Inflammatory macrophage (primary cell): Measurements from ENCODE around the gene CLINT1.
A peak's percentile ranks its signal among the peaks of the same experiment; 100 is the strongest.
"Not testable (repeated sequence)": the region's sequence is repeated elsewhere in the genome, so short reads cannot be mapped to it uniquely, and the experiment has no call there.

Experiments used
- DNase-seq, 2 donors: peaks; one replicate each; pipeline ENCODE4 v3.0.0-alpha.2; 2020 to 2022

Gene CLINT1

DNA sequence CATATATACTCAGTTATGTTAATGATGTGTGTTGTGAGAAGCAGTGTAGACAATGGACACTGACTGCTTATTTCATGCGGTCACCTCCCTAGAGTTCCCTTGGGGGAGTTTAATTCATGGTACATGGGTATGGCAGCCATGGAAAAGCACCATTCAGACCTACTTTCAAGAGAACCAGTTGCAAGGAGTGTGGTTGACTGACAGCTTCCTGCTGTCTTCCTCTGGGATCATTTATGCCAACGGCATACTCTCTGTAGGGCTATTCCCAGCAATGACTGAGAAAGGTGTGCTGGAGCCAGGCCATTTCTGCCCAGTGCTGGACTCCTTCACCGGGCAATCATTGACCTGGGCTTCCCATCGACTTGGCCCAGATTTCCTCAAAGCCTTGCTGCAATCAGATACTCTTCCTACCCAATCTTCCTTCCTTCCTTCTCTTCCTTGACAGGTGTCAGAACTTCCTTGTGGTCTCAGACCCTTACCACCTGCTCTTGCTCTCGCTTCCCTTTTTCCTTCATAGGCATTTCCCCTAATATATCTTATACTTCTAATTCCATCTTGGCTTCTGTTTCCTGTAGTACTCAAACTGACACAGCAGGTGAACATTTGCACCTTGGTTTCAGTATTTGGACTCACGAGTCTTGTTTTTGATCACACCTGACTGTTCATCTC lies 3.4 kb upstream of the CLINT1 start:
- DNase-seq, result no peak

DNA sequence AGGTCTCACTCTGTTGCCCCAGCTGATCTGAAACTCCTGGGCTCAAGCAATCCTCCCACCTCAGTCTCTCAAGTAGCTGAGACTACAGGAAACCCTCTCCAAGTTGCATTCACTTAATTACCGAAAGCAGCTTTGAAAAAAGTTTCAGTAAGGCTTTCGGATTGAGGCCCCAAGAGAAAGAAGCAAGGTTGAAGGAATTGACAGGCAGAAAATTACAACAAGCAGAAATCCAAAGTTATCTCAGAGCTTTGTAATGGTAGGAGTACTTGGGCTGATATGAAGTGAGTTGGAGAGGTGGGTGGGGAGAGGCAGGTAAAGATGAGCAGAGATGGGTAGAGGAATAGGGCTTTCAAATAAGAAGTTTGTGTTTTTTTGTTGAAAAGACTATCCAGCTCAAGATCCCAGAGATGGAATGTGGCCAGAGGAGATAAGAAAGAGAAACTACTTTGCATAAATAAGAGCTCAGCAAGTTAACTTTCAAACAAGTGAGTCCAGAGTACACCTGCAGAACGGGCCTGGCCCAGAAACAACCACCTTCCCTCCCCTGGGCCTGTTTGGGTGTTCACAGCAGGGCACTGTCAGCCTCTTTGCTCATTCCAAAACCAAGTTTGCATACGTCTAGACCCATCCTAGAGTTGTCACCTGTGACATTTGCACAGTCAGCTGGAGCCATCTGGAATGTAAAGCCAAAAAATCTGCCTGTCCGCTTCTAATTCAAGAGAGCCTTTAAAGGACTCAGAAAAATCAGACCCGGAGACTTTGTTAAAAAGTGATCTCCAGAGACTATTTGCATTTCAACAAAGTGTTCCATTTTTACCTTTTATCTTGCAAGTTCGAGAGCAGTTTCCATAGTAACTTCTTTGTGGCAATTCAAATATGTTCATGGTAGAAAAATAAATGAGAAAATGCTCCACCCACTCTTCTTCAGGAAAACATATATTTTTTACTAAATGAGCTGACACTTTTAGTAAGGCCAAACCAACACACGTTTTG lies 2.2 kb upstream of the CLINT1 start:
- no peak for DNase-seq

DNA sequence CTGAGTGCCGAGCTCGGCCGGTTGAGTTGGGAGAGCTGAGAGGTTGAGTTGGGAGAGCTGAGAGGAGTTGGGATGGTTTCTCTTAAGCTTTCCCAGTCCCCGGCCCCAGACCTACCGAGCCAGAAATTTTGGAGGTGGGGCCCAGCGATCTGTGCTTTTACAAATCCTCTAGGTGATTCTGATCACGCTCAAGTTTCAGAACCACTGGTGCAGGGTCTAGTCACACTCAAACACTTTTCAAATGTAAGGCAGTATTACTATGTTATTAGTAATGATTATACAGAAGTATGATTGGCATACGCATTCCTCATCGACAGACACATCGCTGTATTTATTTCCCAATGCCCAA lies 256 bp upstream of the CLINT1 start:
- no peak for DNase-seq

DNA sequence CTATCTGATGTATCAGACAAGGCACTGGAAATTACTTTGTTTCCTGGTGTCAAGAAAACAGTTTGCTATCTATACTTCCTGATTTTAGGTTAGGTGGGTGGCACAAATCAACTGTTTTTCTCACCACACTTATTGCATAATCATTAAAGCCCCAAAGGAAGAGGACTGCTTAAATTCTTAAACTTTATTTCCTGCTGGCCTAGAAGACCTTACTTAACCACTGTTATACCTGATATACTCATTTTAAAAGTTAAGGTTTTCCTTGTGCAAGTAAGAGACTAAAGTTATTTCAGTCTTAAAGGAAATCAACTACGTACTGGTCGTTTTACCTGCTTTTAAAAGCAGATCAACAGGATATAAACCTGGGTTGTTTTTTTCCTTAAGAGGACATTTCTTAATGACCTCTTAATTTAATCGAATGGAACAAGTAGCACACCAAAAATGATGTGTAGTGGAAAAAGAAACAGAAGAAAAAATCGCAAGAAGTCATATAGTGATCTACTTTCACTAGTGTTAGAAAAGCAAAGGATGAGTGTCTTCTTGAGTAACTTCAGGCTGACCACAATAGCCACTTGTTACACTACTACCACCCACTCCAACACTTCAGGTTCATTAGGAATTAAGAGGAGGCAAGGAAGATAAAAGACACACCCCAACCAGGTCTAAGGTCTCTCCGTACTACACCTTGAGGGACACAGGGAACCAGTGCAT lies 974 bp downstream of the CLINT1 start:
- peak; percentile 63 to 85 for DNase-seq

DNA sequence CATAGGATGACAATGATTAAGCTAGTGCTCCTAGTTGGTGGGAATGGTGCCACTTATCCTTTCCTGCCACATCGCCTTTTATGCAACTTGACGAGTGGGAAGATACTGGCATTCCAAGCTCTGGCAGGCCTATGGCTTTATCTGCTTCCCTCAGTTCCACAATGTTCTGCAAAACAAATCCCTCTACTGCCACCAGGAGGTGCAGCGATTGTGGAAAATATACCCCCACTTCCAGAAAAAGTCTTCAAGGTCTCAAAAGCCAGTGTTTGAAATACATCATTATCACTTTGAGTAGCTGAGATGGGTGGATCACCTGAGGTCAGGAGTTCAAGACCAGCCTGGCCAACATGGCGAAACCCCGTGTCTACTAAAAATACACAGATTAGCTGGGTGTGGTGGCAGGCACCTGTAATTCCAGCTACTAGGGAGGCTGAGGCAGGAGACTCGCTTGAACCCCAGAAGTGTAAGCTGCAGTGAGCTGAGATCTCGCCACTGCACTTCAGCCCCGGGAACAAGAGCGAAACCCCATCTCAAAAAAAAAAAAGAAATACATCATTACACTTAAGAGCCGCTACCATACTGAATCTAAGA lies 3.4 kb downstream of the CLINT1 start:
- DNase-seq, result peak; percentile 39 to 51

DNA sequence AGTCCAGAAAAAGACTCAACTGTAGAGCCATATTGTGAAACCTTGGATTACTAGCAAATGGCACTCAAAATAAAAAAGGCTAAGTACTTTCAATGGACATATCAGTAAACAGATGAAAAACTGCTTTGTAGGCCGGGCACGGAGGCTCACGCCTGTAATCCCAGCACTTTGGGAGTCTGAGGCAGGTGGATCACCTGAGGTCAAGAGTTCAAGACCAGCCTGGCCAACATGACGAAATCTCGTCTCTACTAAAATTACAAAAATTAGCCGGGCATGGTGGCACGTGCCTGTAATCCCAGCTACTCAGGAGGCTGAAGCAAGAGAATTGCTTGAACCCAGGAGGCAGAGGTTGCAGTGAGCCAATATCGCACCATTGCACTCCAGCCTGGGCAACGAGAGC lies 5.6 kb downstream of the CLINT1 start:
- not testable (repeated sequence) for DNase-seq

DNA sequence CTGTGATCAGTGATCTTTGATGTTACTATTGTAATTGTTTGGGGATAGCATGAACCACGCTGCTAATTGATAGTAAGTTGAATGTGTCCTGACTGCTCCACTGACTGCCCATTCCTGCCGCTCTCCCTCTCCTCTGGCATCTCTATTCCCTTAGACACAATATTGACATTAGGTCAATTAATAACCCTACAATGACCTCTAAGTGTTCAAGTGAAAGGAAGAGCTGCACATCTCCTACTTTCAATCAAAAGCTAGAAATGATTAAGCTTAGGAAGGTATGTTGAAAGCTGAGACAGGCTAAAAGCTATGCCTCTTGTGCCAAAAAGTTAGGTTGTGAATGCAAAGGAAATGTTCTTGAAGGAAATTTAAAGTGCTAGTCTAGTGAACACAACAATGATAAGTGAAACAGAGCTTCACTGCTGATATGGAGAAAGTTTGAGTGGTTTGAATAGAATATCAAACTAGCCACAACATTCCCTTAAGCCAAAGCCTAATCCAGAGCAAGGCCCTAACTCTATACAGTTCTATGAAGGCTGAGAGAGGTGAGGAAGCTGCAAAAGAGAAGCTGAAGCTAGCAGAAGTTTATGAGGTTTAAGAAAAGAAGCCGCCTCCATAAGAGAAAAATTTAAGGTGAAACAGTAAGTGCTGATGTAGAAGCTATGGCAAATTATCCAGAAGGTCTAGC lies 12.9 kb downstream of the CLINT1 start:
- no peak for DNase-seq

DNA sequence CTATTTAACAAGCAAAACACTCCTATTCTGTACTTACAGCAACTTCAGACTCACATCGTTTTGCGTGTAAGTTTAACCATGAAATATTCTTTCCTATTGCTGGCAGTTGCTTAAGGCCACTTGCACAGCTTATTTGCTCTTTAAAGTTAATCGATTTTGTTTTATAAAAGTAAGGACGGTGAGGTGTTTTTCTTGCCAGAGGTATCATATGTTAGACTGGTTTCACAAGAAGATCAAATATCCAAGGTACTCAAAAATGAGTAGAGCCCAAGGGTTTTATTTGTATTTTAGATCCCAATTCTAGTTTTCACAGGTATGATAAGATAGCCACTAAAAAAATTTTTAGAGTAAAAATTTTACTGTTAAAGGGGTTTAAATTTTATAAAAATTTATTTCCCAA lies 16.2 kb downstream of the CLINT1 start:
- DNase-seq, result no peak

DNA sequence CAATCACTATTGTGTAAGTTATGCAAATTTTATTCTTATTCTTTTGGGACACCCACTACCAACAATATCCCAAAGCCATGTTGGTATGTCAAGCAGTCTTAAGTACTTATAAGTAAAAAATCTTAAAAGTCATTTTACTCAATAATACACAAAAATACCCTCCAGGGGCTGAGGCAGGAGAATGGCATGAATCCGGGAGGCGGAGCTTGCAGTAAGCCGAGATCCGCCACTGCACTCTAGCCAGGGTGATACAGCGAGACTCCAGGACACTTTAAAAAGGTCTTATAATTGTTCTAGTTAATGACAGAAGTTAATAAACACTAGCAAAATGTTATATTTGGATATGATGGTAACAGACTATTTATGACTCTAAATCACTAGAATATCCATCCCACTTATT lies 16.8 kb downstream of the CLINT1 start:
- no peak for DNase-seq

DNA sequence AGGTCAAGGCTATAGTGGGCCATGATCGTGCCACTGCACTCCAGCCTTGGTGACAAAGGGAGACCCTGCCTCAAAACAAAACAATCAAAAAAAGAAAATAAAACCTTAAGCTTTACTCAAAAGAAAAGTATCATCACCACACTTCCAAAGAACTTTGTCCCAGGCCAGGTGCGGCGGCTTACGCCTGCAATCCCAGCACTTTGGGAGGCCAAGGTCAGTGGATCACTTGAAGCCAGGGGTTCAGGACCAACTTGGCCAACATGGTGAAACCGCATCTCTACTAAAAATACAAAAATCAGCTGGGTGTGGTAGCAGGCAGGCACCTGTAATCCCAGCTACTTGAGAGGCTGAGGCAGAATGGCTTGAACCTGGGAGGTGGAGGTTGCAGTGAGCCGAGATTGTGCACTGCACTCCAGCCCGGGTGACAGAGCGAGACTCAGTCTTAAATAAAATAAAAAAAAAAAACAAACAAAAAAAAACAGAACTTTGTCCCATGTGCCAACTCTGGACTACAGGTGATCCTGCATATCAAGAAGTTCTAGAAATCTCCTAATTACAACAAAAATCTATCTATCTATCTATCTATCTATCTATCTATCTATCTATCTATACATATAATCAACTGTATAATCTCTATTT lies 19.7 kb downstream of the CLINT1 start:
- no peak for DNase-seq

DNA sequence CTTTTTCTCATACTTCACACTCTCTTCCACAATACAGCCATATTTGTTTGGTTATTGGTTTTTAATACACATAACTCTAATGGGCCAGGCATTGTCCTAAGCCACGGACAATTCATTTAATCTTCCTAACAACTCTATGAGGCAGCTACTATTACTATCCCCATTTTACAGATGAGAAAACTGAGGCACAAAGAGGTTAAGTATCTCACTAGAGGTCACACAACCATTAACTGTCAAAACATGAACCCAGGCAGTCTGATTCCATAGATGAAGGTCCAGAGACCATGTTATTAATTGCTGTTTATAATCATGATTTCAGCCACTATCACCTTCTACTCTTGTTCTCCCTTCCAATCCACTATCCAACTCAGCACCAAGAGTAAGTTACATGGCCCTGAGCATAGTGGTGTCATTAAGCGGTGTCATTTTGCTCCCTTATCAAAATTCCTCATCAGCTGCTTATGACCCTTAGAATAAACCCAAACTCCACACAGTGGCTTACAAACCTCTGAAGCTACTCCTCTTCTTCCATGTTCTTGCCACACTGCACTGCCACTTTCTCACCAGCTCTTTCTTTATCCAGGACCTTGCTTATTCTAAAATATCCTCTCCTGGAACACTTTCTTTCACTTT lies 22.7 kb downstream of the CLINT1 start:
- no peak for DNase-seq

DNA sequence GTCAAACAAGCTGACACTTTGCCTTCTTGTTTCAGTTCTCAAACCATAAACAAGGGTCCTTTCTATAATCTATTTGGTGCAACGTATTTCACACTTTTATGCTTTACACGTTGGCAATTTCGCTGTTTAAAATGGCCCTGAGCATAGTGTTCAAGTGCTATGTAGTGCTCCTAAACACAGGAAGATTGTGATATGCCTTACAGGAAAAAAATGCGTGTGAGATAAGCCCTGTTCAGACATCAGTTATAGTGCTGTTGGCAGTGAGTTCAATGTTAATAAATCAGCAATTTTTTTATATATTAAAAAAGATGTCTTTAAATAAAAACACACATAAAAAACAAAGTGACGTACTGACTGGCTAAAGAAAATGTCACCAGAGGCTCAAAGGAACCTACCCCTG lies 23.9 kb downstream of the CLINT1 start:
- DNase-seq, result no peak

DNA sequence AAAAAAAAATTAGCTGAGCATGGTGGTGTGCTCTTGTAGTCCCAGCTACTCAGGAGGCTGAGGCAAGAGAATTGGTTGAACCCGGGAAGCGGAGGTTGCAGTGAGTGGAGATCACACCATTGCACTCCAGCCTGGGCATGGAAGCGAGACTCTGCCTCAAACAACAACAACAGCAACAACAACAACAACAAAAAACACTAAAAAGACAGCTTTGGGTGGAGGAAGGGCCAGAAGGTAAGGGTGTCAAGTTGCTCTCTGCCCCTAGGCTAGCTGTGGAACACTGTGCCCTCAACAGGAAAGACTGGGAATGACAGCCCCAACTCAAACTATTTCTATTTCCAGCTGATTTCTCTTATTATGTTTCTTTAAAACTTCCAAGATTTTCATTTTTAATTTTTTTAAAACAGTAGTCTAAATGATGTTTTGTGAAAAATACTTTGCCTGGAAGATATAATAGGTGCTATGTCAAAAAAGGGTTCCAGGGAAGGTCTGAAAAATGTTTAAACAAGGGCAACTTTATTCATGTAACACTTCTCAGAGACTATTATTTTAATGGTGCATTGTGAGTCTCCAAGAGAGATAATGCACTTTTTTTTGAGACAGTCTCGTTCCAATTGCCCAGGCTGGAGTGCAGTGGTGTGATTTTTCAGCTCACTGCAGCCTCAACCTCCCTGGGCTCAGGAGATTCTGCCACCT lies 29.9 kb downstream of the CLINT1 start:
- DNase-seq, result no peak

DNA sequence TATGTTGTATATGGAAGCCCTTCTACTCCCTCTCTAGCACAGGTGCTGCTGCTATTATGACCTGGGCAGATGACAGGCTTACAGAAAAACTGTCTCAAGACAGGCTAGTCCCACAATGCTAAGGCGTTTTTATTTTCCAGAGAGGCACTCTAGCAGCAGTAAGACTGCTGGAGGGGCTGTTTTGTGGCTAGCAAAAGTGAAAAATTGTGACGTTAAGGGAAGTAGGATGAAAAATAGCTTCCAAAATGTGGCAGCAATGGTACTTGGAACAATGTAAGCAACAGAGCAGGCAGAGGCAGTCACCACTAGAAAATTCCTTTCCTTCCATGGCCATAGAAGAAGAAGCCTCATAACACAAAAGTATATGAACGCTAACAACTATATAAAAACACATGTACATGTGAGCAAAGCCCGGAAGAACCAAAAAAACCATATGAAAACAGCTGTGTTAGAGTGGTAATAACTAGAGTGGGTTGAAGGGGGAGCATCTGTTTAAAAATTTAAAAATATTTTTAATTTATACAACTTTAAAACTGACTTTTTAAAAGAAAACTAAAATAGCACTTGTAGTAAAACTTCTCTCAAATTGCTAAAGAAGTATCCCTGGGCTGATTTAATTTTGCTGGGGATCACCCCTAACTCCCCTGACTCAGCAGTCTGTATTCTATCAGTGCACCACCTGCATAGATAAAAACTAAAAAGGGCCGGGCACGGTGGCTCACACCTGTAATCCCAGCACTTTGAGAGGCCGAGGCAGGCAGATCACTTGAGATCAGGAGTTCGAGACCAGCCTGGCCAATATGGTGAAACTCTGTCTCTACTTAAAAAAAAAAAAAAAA lies 30.6 kb downstream of the CLINT1 start:
- no peak for DNase-seq

DNA sequence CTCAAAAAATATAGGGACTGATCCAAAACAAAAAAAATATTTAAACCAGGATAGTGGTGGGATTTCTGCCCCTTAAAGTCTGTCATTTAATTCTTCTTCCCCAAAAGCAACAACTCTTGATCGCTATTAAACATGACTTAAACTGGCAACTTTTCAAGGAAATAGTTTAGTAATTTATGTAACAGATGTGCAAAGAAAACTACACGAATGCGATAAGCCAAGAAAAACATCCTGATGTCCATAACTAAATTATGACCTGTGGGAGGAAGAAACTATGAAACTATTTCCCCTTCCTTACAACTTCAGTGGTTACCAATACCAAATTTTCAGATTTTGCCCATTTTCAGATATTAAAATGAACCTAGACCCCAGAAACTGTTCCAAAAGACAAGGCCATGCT lies 31.5 kb downstream of the CLINT1 start:
- DNase-seq, result no peak

DNA sequence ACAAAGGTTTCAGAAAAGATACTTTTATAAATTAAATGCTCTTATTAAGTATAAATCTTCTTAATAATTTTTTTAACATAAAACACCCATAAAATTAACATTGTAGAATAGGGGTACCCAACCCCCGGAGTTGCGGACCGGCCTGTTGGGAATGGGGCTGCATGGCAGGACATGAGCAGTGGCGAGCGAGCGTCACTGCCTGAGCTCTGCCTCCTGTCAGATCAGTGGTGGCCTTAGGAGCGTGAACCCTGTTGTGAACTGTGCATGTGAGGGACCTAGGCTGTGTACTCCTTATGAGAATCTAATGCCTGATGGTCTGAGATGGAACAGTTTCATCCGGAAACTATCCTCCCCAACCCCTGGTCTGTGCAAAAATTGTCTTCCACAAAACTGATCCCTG lies 35.3 kb downstream of the CLINT1 start:
- no peak for DNase-seq

DNA sequence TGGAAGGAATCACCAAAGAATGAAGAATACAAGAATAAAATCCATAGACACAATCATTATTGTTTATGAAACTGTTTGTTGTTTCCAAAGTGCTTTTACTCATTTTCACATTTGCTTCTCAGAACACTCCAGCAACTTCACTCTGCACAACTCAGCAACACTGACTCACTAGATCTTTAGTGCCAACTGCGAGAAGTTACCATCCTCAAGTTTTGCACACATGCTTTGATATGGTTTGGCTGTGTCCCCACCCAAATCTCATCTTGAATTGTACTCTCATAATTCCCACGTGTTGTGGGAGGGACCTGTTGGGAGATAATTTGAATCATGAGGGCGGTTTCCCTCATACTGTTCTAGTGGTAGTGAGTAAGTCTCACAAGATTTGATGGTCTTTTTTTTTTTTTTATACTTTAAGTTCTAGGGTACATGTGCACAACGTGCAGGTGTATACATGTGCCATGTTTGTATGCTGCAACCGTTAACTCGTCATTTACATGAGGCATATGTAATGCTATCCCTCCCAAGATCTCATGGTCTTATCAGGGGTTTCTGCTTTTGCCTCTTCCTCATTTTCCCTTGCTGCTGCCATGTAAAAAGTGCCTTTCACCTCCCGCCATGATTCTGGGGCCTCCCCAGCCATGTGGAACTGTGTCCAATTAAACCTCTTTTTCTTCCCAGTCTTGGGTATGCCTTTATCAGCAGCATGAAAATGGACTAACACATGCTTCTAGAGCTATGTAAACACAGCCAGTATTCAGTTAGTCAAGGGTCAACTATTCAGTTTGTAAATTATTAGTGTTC lies 36.9 kb downstream of the CLINT1 start:
- DNase-seq, result no peak

DNA sequence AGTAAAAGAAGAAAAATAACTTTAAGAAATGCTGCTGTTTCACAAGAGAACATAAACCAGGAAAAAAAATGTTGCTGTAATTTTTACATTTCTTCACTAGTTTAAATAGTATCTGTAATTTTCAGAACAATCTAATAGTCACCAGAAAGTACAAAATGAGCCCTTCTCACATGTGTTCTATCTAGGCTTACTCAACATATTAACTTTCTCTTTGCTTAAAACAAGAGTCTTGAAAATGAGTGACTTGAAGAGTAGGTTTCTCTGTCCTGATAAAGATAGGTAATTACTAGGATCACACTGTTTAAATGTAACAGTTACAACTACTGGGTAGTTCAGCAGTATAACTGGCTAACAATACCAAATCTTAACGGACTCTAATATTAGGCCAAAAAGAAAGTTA lies 37.5 kb downstream of the CLINT1 start:
- no peak for DNase-seq
